HCT116 (cell line): ENCODE measurements around the gene TEKTIP1. TPM values are rescaled to one million over a fixed set of nuclear protein-coding genes. Genes with fewer than 3 reads are reported as not detected.

Experiments
- ATAC-seq: fragments of 200-7000 bp; cut with Tn5 transposase; 2 replicates; pipeline ENCODE4 v1.9.1; 2020; ENCODE audit warnings: mild to moderate bottlenecking, moderate library complexity
- BruUV-seq: library from RNA; stranded (reverse); fragments of 400-500 nt; replicated peaks from 2 replicates; lab custom pipeline; 2021; lab: Mats Ljungman, UMichigan
- CTCF ChIA-PET: fragments of 300-600 bp; sonication (Branson Sonifier 250); formaldehyde crosslinking; loops from one replicate; lab custom pipeline; 2021; ENCODE audit warnings: antibody characterized with exemption; lab: Charles Lee
- POLR2A ChIA-PET: fragments of 300-600, 350-600 bp; sonication (Branson Sonifier 250); formaldehyde crosslinking; loops from one replicate; lab custom pipeline; 2021; ENCODE audit warnings: antibody characterized with exemption; lab: Charles Lee
- RAD21 ChIA-PET, 2 experiments: fragments of 300-600 bp; sonication (Branson Sonifier 250); formaldehyde crosslinking; loops; one replicate each; lab custom pipeline; 2023; ENCODE audit warnings: low total read pairs in 2 of 2; ENCODE audit not compliant: uncharacterized antibody in 2 of 2, unreplicated experiment in 2 of 2, low non-redundant PET in 1 of 2; lab: Charles Lee
- DNase-seq: peaks from one replicate; pipeline ENCODE4 v3.0.0-alpha.2; 2010; ENCODE audit warnings: low read depth, low spot score
- H2AFZ ChIP-seq: fragments of 200-600 bp; shearing (Covaris generic), sonication (generic); 2 replicates; pipeline ENCODE4 v1.6.1; 2017; ENCODE audit warnings: low read depth, mixed run types, mixed read lengths, antibody characterized with exemption, low read length; ENCODE audit not compliant: poor library complexity, severe bottlenecking
- H3K27ac ChIP-seq: 2 replicates; pipeline ENCODE4 v1.5.1; 2012; ENCODE audit warnings: low read depth, low read length
- H3K27me3 ChIP-seq: fragments of 200-600 bp; sonication (generic); 2 replicates; pipeline ENCODE4 v1.6.1; 2016; ENCODE audit warnings: mixed run types, low read length, mixed read lengths; ENCODE audit not compliant: insufficient read depth
- H3K36me3 ChIP-seq, 2 experiments: fragments of 200-500 bp in 1 of 2; fragments of 200-600 bp in 1 of 2; sonication (Bioruptor generic) in 1 of 2; sonication (generic) in 1 of 2; 2 replicates each; pipeline versions ENCODE4 v1.5.1 to v1.6.1; 2014 to 2016; ENCODE audit warnings: low read length in 2 of 2, inconsistent platforms in 1 of 2, mixed read lengths in 1 of 2, mixed run types in 1 of 2; ENCODE audit not compliant: insufficient read depth in 2 of 2, control insufficient read depth in 1 of 2
- H3K4me1 ChIP-seq, 2 experiments: fragments of 200-600 bp in 1 of 2; sonication (generic) in 1 of 2; 2 replicates each; pipeline versions ENCODE4 v1.5.1 to v1.6.1; 2012 to 2017; ENCODE audit warnings: low read length in 2 of 2, inconsistent platforms in 1 of 2, mild to moderate bottlenecking in 1 of 2, mixed read lengths in 1 of 2, mixed run types in 1 of 2, moderate library complexity in 1 of 2; ENCODE audit not compliant: insufficient read depth in 2 of 2, control insufficient read depth in 1 of 2
- H3K4me2 ChIP-seq: fragments of 200-600 bp; sonication (generic); 2 replicates; pipeline ENCODE4 v1.6.1; 2017; ENCODE audit warnings: mixed run types, low read length, mixed read lengths
- H3K4me3 ChIP-seq, 2 experiments: fragments of 200-600 bp in 1 of 2; sonication (generic) in 1 of 2; replicated peaks in 1 of 2; 2 replicates each; pipeline ENCODE4 v1.5.1; 2011 to 2016; ENCODE audit warnings: low read length in 2 of 2, control low read depth in 1 of 2, low read depth in 1 of 2, mild to moderate bottlenecking in 1 of 2, mixed read lengths in 1 of 2, mixed run types in 1 of 2
- H3K79me2 ChIP-seq: fragments of 200-600 bp; sonication (generic); 2 replicates; pipeline ENCODE4 v1.6.1; 2017; ENCODE audit warnings: mild to moderate bottlenecking, mixed run types, low read length, moderate library complexity, mixed read lengths; ENCODE audit not compliant: insufficient read depth
- H3K9ac ChIP-seq: fragments of 200-600 bp; sonication (generic); 2 replicates; pipeline ENCODE4 v1.6.1; 2016; ENCODE audit warnings: low read length, mixed read lengths
- H3K9me2 ChIP-seq: fragments of 200-600 bp; sonication (generic), shearing (Covaris generic); 2 replicates; pipeline ENCODE4 v1.6.1; 2017; ENCODE audit warnings: mixed run types, mild to moderate bottlenecking, moderate library complexity; ENCODE audit not compliant: insufficient read depth
- H3K9me3 ChIP-seq, 2 experiments: fragments of 200-500 bp in 1 of 2; fragments of 200-600 bp in 1 of 2; sonication (Bioruptor generic) in 1 of 2; sonication (generic) in 1 of 2; 2 replicates each; pipeline ENCODE4 v1.6.1; 2014 to 2017; ENCODE audit warnings: low read length in 2 of 2, mixed read lengths in 2 of 2, inconsistent platforms in 1 of 2, low read depth in 1 of 2, mild to moderate bottlenecking in 1 of 2, mixed run types in 1 of 2, moderate library complexity in 1 of 2; ENCODE audit not compliant: control insufficient read depth in 1 of 2, insufficient read depth in 1 of 2
- H4K20me1 ChIP-seq: fragments of 200-600 bp; sonication (generic), shearing (Covaris generic); 2 replicates; pipeline ENCODE4 v1.6.1; 2017; ENCODE audit warnings: mixed run types, mild to moderate bottlenecking, moderate library complexity; ENCODE audit not compliant: insufficient read depth
- ATF3 ChIP-seq: IDR thresholded peaks from 2 replicates; pipeline ENCODE4 v1.6.1; 2012
- CBX3 ChIP-seq: IDR thresholded peaks from 2 replicates; pipeline ENCODE4 v1.6.1; 2012; ENCODE audit warnings: low read depth
- CTCF ChIP-seq, 3 experiments: fragments of 200-600 bp in 1 of 3; sonication (generic) in 1 of 3; IDR thresholded peaks in 2 of 3; conservative IDR thresholded peaks in 1 of 3; 2 replicates each; pipeline ENCODE4 v1.5.1; 2012 to 2017; ENCODE audit warnings: low read depth in 2 of 3, low read length in 2 of 3, antibody characterized with exemption in 1 of 3, borderline replicate concordance in 1 of 3, control low read depth in 1 of 3, mild to moderate bottlenecking in 1 of 3, mixed read lengths in 1 of 3, mixed run types in 1 of 3, moderate library complexity in 1 of 3; ENCODE audit not compliant: insufficient read depth in 1 of 3
- EZH2phosphoT487 ChIP-seq: fragments of 200-600 bp; IDR thresholded peaks from 2 replicates; pipeline ENCODE4 v1.6.1; 2018; ENCODE audit warnings: antibody characterized with exemption, borderline replicate concordance
- FOSL1 ChIP-seq: IDR thresholded peaks from 2 replicates; pipeline ENCODE4 v1.6.1; 2012; ENCODE audit warnings: low read depth
- MAX ChIP-seq: IDR thresholded peaks from 2 replicates; pipeline ENCODE4 v1.6.1; 2012
- REST ChIP-seq: IDR thresholded peaks from 2 replicates; pipeline ENCODE4 v1.6.1; 2012; ENCODE audit warnings: low read depth
- SP1 ChIP-seq: IDR thresholded peaks from 2 replicates; pipeline ENCODE4 v1.6.1; 2012; ENCODE audit warnings: low read depth
- YY1 ChIP-seq: IDR thresholded peaks from 2 replicates; pipeline ENCODE4 v1.6.1; 2011; ENCODE audit warnings: low read length, low read depth, moderate library complexity, mild to moderate bottlenecking; ENCODE audit not compliant: insufficient replicate concordance; ENCODE audit errors: extremely low read depth
- ZFX ChIP-seq: fragments of 450-650 bp; IDR thresholded peaks from 2 replicates; pipeline ENCODE4 v1.6.1; 2017
- intact Hi-C: fragments of 100-400 bp; cut with micrococcal nuclease; formaldehyde crosslinking; loops from 2 replicates; pipeline ENCODE4 v1.10.0; 2022
- total RNA-seq: library from RNA; stranded (reverse); gene quantifications from one replicate; pipeline ENCODE4 v1.2.1, GENCODE V29; 2021; ENCODE audit not compliant: unreplicated experiment

The TEKTIP1 gene
- total RNA-seq, 1 experiment from 2014 or later, result 1.2 TPM

GRCh38 chr19:3545669-3546034 is 6.7 kb downstream of the TEKTIP1 start:
- Histone ChIP-seq H3K4me3 (no peak overlapping the region), H3K36me3 (peaks cover 11 to 17% of the 10 kb centered on the region in 2 experiments), H3K27me3 (no peaks in the 10 kb centered on the region), H2AFZ (no peak overlapping the region), H3K9ac (0 out of 2 replicates have a peak overlapping the region, but pooled peaks have one; percentile 8), H3K4me2 (0 out of 2 replicates have a peak overlapping the region, but pooled peaks have one; percentile 1), H3K9me2 (no peaks in the 10 kb centered on the region), H3K4me1 (peaks cover 0 to 11% of the 10 kb centered on the region in 2 experiments; a peak in 2 of 4 replicates), H3K9me3 (no peaks in the 10 kb centered on the region), H3K27ac (peak overlapping the region; percentile 24; the same call in 1 of the 2 replicates), H4K20me1 (peaks cover 5% of the 10 kb centered on the region; the same call in 1 of the 2 replicates), H3K79me2 (peaks cover 22% of the 10 kb centered on the region; the same call in 1 of the 2 replicates)
- TF ChIP-seq MAX, result 0 out of 2 replicates have a peak, but pooled peaks have one; percentile 36
- no peak for TF ChIP-seq YY1
- intact Hi-C loops, result loop anchor here (1.0 to 5.0 kb wide), 2 partner anchors 30 to 82 kb away; partner anchors contain the start of gene CACTIN
- ChIA-PET RAD21 (interaction anchor here in 1 of 2 experiments (1.0 kb wide), 1 partner anchor 28 kb away, joined by 5 read pairs; no protein-coding TSS in a partner anchor), POLR2A (no interaction called here), CTCF (interaction anchor here (1.0 to 2.0 kb wide), 5 partner anchors 12 to 61 kb away, joined by 3 to 11 read pairs (median 5); partner anchors contain the start of genes HMG20B and MFSD12)
- BruUV-seq, result no TSS peak
- ATAC-seq, result no peak
- DNase-seq, result no peak

- Histone ChIP-seq H3K36me3 (peaks cover 11 to 20% of the 10 kb centered on the region in 2 experiments), H3K79me2 (peaks cover 26% of the 10 kb centered on the region), H3K27ac (peak overlapping the region; percentile 0; the same call in 1 of the 2 replicates), H3K4me2 (no peak overlapping the region), H3K9ac (no peak overlapping the region), H3K27me3 (no peaks in the 10 kb centered on the region), H3K9me3 (no peaks in the 10 kb centered on the region), H3K4me3 (no peak overlapping the region), H2AFZ (no peak overlapping the region), H3K4me1 (peaks cover 0 to 11% of the 10 kb centered on the region in 2 experiments; a peak in 2 of 4 replicates), H4K20me1 (peaks cover 5% of the 10 kb centered on the region; the same call in 1 of the 2 replicates)
- ChIA-PET POLR2A (interaction anchor here (0.8 kb wide), 1 partner anchor 31 kb away, joined by 3 read pairs; no protein-coding TSS in a partner anchor), CTCF (interaction anchor here (2.0 kb wide), 1 partner anchor 29 kb away, joined by 11 read pairs; no protein-coding TSS in a partner anchor), RAD21 (no interaction called here)
- intact Hi-C loops, result loop anchor here (5.0 kb wide), 1 partner anchor 81 kb away; the partner anchor contains the start of gene CACTIN
- no TSS peak for BruUV-seq
- ATAC-seq (no peak), DNase-seq (no peak)
- no peak for TF ChIP-seq ZFX
- no peak for TF ChIP-seq CBX3
- no peak for TF ChIP-seq ATF3
- TF ChIP-seq FOSL1, result no peak
- TF ChIP-seq REST, result no peak
- no peak for TF ChIP-seq EZH2phosphoT487
- TF ChIP-seq CTCF (IDR thresholded peaks at IDR 0.05 in 2 of 3, conservative IDR thresholded peaks at IDR 0.05 in 1 of 3; ENCODE audit: borderline replicate concordance in 1 of 3, insufficient read depth in 1 of 3, low read depth in 2 of 3, low read length in 2 of 3), result no peak
- no peak for TF ChIP-seq SP1
- TF ChIP-seq, all 23 proteins: peak for 0
- no peaks in the 10 kb centered on the region for H3K9me2 ChIP-seq
Observed at GRCh38 chr19:3546119-3546518, 7.1 kb downstream of the TEKTIP1 start.
